HEK293 (cell line): ENCODE measurements around the gene C2CD5.

Experiments
- CTCF ChIA-PET: fragments of 350-600 bp; formaldehyde crosslinking; extraction: SDS; loops from one replicate; lab custom pipeline; 2021; ENCODE audit warnings: antibody characterized with exemption; lab: Yijun Ruan, JAX
- POLR2A ChIA-PET: fragments of 300-600 bp; formaldehyde crosslinking; extraction: SDS; loops from one replicate; lab custom pipeline; 2020; ENCODE audit warnings: antibody characterized with exemption, inconsistent platforms; lab: Yijun Ruan, JAX
- H3K27ac ChIP-seq: fragments of 200-500 bp; sonication (Bioruptor generic); 2 replicates; pipeline ENCODE4 v1.5.1; 2014; ENCODE audit warnings: low read depth, low read length, control low read depth, inconsistent platforms; ENCODE audit errors: extremely low read depth
- H3K36me3 ChIP-seq, 2 experiments: fragments of 200-500 bp in 1 of 2; sonication (Bioruptor generic) in 1 of 2; 1 replicate in 1 of 2; 2 replicates in 1 of 2; pipeline ENCODE4 v1.5.1; 2014 to 2017; ENCODE audit warnings: inconsistent platforms in 2 of 2, low read length in 2 of 2; ENCODE audit not compliant: control insufficient read depth in 2 of 2, insufficient read depth in 1 of 2
- H3K4me1 ChIP-seq: fragments of 200-500 bp; sonication (Bioruptor generic); 2 replicates; pipeline ENCODE4 v1.5.1; 2014; ENCODE audit warnings: mild to moderate bottlenecking, low read length, inconsistent platforms; ENCODE audit not compliant: control insufficient read depth, insufficient read depth
- H3K4me3 ChIP-seq: 2 replicates; pipeline ENCODE4 v1.5.1; 2011; ENCODE audit warnings: low read depth, mild to moderate bottlenecking, control low read depth, low read length, moderate library complexity
- H3K9me3 ChIP-seq: fragments of 200-500 bp; sonication (Bioruptor generic); 2 replicates; pipeline ENCODE4 v1.5.1; 2014; ENCODE audit warnings: low read depth, low read length, inconsistent platforms; ENCODE audit not compliant: control insufficient read depth, insufficient read depth
- GLI2 ChIP-seq: fragments of 450-650 bp; formaldehyde crosslinking; IDR thresholded peaks from 2 replicates; pipeline ENCODE4; 2017; ENCODE audit warnings: missing biosample characterization, missing genetic modification characterization, low read depth, borderline replicate concordance
- GLIS1 ChIP-seq: fragments of 450-650 bp; formaldehyde crosslinking; IDR thresholded peaks from 2 replicates; pipeline ENCODE4 v1.5.1; 2016; ENCODE audit warnings: missing biosample characterization, missing genetic modification characterization
- KLF10 ChIP-seq: fragments of 450-650 bp; IDR thresholded peaks from 2 replicates; pipeline ENCODE4 v1.5.1; 2018; ENCODE audit warnings: missing biosample characterization, mild to moderate bottlenecking, missing genetic modification characterization
- KLF9 ChIP-seq: fragments of 450-650 bp; formaldehyde crosslinking; IDR thresholded peaks from 2 replicates; pipeline ENCODE4 v1.5.1; 2016; ENCODE audit warnings: missing biosample characterization, missing genetic modification characterization, low read depth
- OSR2 ChIP-seq: fragments of 450-650 bp; formaldehyde crosslinking; IDR thresholded peaks from 2 replicates; pipeline ENCODE4 v1.5.1; 2016; ENCODE audit warnings: missing biosample characterization, missing genetic modification characterization
- RBAK ChIP-seq: fragments of 450-650 bp; formaldehyde crosslinking; IDR thresholded peaks from 2 replicates; pipeline ENCODE4 v1.5.1; 2016; ENCODE audit warnings: missing biosample characterization, missing genetic modification characterization
- SP3 ChIP-seq: fragments of 450-650 bp; formaldehyde crosslinking; IDR thresholded peaks from 2 replicates; pipeline ENCODE4 v1.5.1; 2016; ENCODE audit warnings: missing biosample characterization, missing genetic modification characterization
- SP7 ChIP-seq: fragments of 450-650 bp; formaldehyde crosslinking; IDR thresholded peaks from 2 replicates; pipeline ENCODE4 v1.5.1; 2016; ENCODE audit warnings: missing biosample characterization, missing genetic modification characterization
- ZBTB48 ChIP-seq: fragments of 450-650 bp; formaldehyde crosslinking; IDR thresholded peaks from 2 replicates; pipeline ENCODE4 v1.5.1; 2016; ENCODE audit warnings: missing biosample characterization, missing genetic modification characterization
- ZBTB8A ChIP-seq: fragments of 450-650 bp; formaldehyde crosslinking; IDR thresholded peaks from 2 replicates; pipeline ENCODE4 v1.5.1; 2016; ENCODE audit warnings: missing biosample characterization, missing genetic modification characterization
- ZFP3 ChIP-seq: fragments of 450-650 bp; formaldehyde crosslinking; IDR thresholded peaks from 2 replicates; pipeline ENCODE4 v1.5.1; 2016; ENCODE audit warnings: low read depth, missing biosample characterization, missing genetic modification characterization
- ZNF133 ChIP-seq: fragments of 450-650 bp; formaldehyde crosslinking; IDR thresholded peaks from 2 replicates; pipeline ENCODE4 v1.5.1; 2016; ENCODE audit warnings: missing biosample characterization, missing genetic modification characterization
- ZNF175 ChIP-seq: fragments of 450-650 bp; formaldehyde crosslinking; IDR thresholded peaks from 2 replicates; pipeline ENCODE4 v1.5.1; 2016; ENCODE audit warnings: missing biosample characterization, missing genetic modification characterization
- ZNF302 ChIP-seq: fragments of 450-650 bp; formaldehyde crosslinking; IDR thresholded peaks from 2 replicates; pipeline ENCODE4 v1.5.1; 2016; ENCODE audit warnings: missing biosample characterization, missing genetic modification characterization, low read depth
- ZNF324 ChIP-seq: fragments of 450-650 bp; formaldehyde crosslinking; IDR thresholded peaks from 2 replicates; pipeline ENCODE4 v1.5.1; 2016; ENCODE audit warnings: missing biosample characterization, missing genetic modification characterization
- ZNF354C ChIP-seq: fragments of 450-650 bp; formaldehyde crosslinking; IDR thresholded peaks from 2 replicates; pipeline ENCODE4 v1.5.1; 2016; ENCODE audit warnings: missing biosample characterization, missing genetic modification characterization, low read depth, borderline replicate concordance
- ZNF391 ChIP-seq: fragments of 450-650 bp; formaldehyde crosslinking; IDR thresholded peaks from 2 replicates; pipeline ENCODE4 v1.5.1; 2016; ENCODE audit warnings: low read depth, missing biosample characterization, missing genetic modification characterization, borderline replicate concordance
- ZNF433 ChIP-seq: fragments of 450-650 bp; formaldehyde crosslinking; IDR thresholded peaks from 2 replicates; pipeline ENCODE4 v1.5.1; 2016; ENCODE audit warnings: missing biosample characterization, missing genetic modification characterization, low read depth
- ZNF473 ChIP-seq: fragments of 450-650 bp; formaldehyde crosslinking; IDR thresholded peaks from 2 replicates; pipeline ENCODE4 v1.5.1; 2017; ENCODE audit warnings: missing biosample characterization, missing genetic modification characterization
- ZNF501 ChIP-seq: fragments of 450-650 bp; formaldehyde crosslinking; IDR thresholded peaks from 2 replicates; pipeline ENCODE4 v1.5.1; 2016; ENCODE audit warnings: missing biosample characterization, missing genetic modification characterization
- ZNF571 ChIP-seq: fragments of 450-650 bp; formaldehyde crosslinking; IDR thresholded peaks from 2 replicates; pipeline ENCODE4 v1.5.0; 2017; ENCODE audit warnings: missing biosample characterization, missing genetic modification characterization
- ZNF626 ChIP-seq: fragments of 450-650 bp; sonication (Bioruptor Pico); formaldehyde crosslinking; IDR thresholded peaks from 2 replicates; pipeline ENCODE4 v1.5.1; 2018; ENCODE audit warnings: missing biosample characterization, missing genetic modification characterization, inconsistent platforms
- ZNF654 ChIP-seq: fragments of 450-650 bp; formaldehyde crosslinking; IDR thresholded peaks from 2 replicates; pipeline ENCODE4 v1.5.1; 2016; ENCODE audit warnings: low read depth, missing biosample characterization, missing genetic modification characterization
- TF ChIP-seq, protein P1 (sequence below): fragments of 450-650 bp; formaldehyde crosslinking; IDR thresholded peaks from 2 replicates; pipeline ENCODE4 v1.5.0; 2017; ENCODE audit warnings: missing biosample characterization, missing genetic modification characterization, borderline replicate concordance
- TF ChIP-seq, protein P2 (sequence below): fragments of 450-650 bp; formaldehyde crosslinking; IDR thresholded peaks from 2 replicates; pipeline ENCODE4 v1.5.1; 2016; ENCODE audit warnings: missing biosample characterization, missing genetic modification characterization
- TF ChIP-seq, protein P3 (sequence below): fragments of 450-650 bp; formaldehyde crosslinking; IDR thresholded peaks from 2 replicates; pipeline ENCODE4 v1.5.1; 2017; ENCODE audit warnings: missing biosample characterization, missing genetic modification characterization
- TF ChIP-seq, protein P4 (sequence below): fragments of 450-650 bp; formaldehyde crosslinking; IDR thresholded peaks from 2 replicates; pipeline ENCODE4 v1.5.1; 2017; ENCODE audit warnings: missing biosample characterization, missing genetic modification characterization
- TF ChIP-seq, protein P5 (sequence below): fragments of 450-650 bp; formaldehyde crosslinking; IDR thresholded peaks from 2 replicates; pipeline ENCODE4 v1.5.1; 2016; ENCODE audit warnings: missing biosample characterization, missing genetic modification characterization, low read depth

Gene C2CD5

DNA sequence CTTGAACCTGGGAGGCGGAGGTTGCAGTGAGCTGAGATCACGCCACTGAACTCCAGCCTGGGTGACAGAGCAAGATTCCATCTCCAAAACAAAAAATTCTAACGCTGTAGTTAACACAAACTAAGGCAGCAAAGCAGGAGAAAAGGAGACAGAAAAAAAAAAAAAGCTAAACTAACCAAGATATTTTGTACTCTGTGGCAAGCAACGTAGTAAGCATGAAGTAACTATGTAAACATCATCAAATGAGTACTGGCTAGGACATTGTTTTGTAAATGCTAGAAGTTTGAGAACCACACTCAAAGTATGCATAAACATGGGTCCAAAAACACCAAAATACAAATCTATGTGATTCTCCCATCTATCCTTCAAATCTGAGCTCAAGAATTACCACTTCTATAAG, 44.2 kb downstream of the C2CD5 start:
- no peak for TF ChIP-seq ZNF433
- TF ChIP-seq ZBTB48 (tag by site-specific recombination): no peak
- no peak for TF ChIP-seq ZNF302 (tag by site-specific recombination)
- no peak for TF ChIP-seq ZNF571 (tag by site-specific recombination)
- TF ChIP-seq OSR2: no peak
- TF ChIP-seq, protein P1, sequence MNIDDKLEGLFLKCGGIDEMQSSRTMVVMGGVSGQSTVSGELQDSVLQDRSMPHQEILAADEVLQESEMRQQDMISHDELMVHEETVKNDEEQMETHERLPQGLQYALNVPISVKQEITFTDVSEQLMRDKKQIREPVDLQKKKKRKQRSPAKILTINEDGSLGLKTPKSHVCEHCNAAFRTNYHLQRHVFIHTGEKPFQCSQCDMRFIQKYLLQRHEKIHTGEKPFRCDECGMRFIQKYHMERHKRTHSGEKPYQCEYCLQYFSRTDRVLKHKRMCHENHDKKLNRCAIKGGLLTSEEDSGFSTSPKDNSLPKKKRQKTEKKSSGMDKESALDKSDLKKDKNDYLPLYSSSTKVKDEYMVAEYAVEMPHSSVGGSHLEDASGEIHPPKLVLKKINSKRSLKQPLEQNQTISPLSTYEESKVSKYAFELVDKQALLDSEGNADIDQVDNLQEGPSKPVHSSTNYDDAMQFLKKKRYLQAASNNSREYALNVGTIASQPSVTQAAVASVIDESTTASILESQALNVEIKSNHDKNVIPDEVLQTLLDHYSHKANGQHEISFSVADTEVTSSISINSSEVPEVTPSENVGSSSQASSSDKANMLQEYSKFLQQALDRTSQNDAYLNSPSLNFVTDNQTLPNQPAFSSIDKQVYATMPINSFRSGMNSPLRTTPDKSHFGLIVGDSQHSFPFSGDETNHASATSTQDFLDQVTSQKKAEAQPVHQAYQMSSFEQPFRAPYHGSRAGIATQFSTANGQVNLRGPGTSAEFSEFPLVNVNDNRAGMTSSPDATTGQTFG (tag by site-specific recombination): no peak
- TF ChIP-seq SP7 (tag by site-specific recombination): no peak
- TF ChIP-seq KLF9 (tag by site-specific recombination): no peak
- no peak for TF ChIP-seq KLF10 (tag by site-specific recombination)
- no peak for TF ChIP-seq ZNF473 (tag by site-specific recombination)
- no peak for TF ChIP-seq ZFP3 (tag by site-specific recombination)
- TF ChIP-seq ZNF133 (tag by site-specific recombination): no peak
- TF ChIP-seq RBAK (tag by site-specific recombination): no peak
- no peak for TF ChIP-seq GLIS1 (tag by site-specific recombination)
- no peak for TF ChIP-seq SP3 (tag by site-specific recombination)
- TF ChIP-seq ZNF501: no peak
- Histone ChIP-seq H3K4me3 (no peak overlapping the region), H3K36me3 (peaks cover 3 to 8% of the 10 kb centered on the region in 2 experiments), H3K9me3 (no peaks in the 10 kb centered on the region), H3K27ac (no peak overlapping the region), H3K4me1 (peaks cover 4% of the 10 kb centered on the region; the same call in 1 of the 2 replicates)
- POLR2A ChIA-PET: interaction anchor here (1.4 kb wide), 1 partner anchor 124 kb away, joined by 4 read pairs; the partner anchor contains the start of gene ETNK1
- CTCF ChIA-PET: no interaction called here

DNA sequence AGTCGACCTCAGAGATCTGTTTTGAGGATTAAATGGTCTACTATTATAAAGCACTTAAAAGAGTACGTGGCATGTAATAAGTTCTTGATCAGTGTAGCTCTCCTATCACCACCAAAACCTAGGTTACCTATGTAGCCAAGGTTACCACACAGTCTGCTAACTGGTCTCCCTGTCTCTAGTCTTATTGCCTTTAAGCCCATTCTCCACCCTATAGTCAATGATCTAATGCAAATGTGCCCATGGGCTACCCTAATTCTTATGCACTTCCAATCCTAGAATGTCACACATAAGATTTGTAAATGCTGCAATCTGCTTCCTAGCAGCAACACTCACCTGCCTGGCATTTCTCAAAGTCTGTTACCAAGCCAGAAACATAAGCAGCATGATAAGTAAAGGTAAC, 44.9 kb downstream of the C2CD5 start:
- no peaks in the 10 kb centered on the region for H3K9me3 ChIP-seq
- CTCF ChIA-PET: no interaction called here
- no peak overlapping the region for H3K27ac ChIP-seq
- H3K36me3 ChIP-seq: peaks cover 3 to 8% of the 10 kb centered on the region in 2 experiments
- POLR2A ChIA-PET: interaction anchor here (1.4 kb wide), 1 partner anchor 125 kb away, joined by 4 read pairs; the partner anchor contains the start of gene ETNK1
- H3K4me1 ChIP-seq: peaks cover 4% of the 10 kb centered on the region; the same call in 1 of the 2 replicates
- no peak overlapping the region for H3K4me3 ChIP-seq
- TF ChIP-seq ZNF391 (tag by site-specific recombination) (no peak), ZNF654 (no peak), ZNF626 (tag by site-specific recombination) (no peak), GLI2 (no peak), ZNF354C (tag by site-specific recombination) (no peak), ZNF324 (no peak), ZNF175 (no peak), ZBTB8A (tag by site-specific recombination) (no peak)
- TF ChIP-seq, protein P2, sequence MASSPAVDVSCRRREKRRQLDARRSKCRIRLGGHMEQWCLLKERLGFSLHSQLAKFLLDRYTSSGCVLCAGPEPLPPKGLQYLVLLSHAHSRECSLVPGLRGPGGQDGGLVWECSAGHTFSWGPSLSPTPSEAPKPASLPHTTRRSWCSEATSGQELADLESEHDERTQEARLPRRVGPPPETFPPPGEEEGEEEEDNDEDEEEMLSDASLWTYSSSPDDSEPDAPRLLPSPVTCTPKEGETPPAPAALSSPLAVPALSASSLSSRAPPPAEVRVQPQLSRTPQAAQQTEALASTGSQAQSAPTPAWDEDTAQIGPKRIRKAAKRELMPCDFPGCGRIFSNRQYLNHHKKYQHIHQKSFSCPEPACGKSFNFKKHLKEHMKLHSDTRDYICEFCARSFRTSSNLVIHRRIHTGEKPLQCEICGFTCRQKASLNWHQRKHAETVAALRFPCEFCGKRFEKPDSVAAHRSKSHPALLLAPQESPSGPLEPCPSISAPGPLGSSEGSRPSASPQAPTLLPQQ (tag by site-specific recombination): no peak
- TF ChIP-seq, protein P3, sequence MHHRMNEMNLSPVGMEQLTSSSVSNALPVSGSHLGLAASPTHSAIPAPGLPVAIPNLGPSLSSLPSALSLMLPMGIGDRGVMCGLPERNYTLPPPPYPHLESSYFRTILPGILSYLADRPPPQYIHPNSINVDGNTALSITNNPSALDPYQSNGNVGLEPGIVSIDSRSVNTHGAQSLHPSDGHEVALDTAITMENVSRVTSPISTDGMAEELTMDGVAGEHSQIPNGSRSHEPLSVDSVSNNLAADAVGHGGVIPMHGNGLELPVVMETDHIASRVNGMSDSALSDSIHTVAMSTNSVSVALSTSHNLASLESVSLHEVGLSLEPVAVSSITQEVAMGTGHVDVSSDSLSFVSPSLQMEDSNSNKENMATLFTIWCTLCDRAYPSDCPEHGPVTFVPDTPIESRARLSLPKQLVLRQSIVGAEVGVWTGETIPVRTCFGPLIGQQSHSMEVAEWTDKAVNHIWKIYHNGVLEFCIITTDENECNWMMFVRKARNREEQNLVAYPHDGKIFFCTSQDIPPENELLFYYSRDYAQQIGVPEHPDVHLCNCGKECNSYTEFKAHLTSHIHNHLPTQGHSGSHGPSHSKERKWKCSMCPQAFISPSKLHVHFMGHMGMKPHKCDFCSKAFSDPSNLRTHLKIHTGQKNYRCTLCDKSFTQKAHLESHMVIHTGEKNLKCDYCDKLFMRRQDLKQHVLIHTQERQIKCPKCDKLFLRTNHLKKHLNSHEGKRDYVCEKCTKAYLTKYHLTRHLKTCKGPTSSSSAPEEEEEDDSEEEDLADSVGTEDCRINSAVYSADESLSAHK (tag by site-specific recombination): no peak
- TF ChIP-seq, protein P4, sequence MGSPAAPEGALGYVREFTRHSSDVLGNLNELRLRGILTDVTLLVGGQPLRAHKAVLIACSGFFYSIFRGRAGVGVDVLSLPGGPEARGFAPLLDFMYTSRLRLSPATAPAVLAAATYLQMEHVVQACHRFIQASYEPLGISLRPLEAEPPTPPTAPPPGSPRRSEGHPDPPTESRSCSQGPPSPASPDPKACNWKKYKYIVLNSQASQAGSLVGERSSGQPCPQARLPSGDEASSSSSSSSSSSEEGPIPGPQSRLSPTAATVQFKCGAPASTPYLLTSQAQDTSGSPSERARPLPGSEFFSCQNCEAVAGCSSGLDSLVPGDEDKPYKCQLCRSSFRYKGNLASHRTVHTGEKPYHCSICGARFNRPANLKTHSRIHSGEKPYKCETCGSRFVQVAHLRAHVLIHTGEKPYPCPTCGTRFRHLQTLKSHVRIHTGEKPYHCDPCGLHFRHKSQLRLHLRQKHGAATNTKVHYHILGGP (tag by site-specific recombination): no peak
- TF ChIP-seq, protein P5, sequence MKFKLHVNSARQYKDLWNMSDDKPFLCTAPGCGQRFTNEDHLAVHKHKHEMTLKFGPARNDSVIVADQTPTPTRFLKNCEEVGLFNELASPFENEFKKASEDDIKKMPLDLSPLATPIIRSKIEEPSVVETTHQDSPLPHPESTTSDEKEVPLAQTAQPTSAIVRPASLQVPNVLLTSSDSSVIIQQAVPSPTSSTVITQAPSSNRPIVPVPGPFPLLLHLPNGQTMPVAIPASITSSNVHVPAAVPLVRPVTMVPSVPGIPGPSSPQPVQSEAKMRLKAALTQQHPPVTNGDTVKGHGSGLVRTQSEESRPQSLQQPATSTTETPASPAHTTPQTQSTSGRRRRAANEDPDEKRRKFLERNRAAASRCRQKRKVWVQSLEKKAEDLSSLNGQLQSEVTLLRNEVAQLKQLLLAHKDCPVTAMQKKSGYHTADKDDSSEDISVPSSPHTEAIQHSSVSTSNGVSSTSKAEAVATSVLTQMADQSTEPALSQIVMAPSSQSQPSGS: no peak
